Lower lobe of right lung (tissue), 2 donors: Measurements from ENCODE around the gene CLCN5. TPM values are rescaled to one million over a fixed set of nuclear protein-coding genes. Genes with fewer than 3 reads are reported as not detected.

ENCODE experiments used
- ATAC-seq, 2 donors: fragments of 200-7000 bp; cut with Tn5 transposase; one replicate each; pipeline ENCODE4 v1.9.1; 2020 to 2022; ENCODE audit warnings: mild to moderate bottlenecking in 2 of 2, moderate library complexity in 2 of 2
- DNase-seq: peaks from one replicate; pipeline ENCODE4 v3.0.0-alpha.2; 2020
- H3K27ac ChIP-seq: fragments of 200-600 bp; one replicate; pipeline ENCODE4 v1.8.0; 2022
- H3K27me3 ChIP-seq: fragments of 200-600 bp; one replicate; pipeline ENCODE4 v1.8.0; 2022; ENCODE audit warnings: low read depth
- H3K36me3 ChIP-seq: fragments of 200-600 bp; one replicate; pipeline ENCODE4 v1.8.0; 2022; ENCODE audit warnings: mild to moderate bottlenecking
- H3K4me1 ChIP-seq: fragments of 200-600 bp; one replicate; pipeline ENCODE4 v1.8.0; 2022
- H3K4me3 ChIP-seq: fragments of 200-600 bp; one replicate; pipeline ENCODE4 v1.8.0; 2022; ENCODE audit warnings: mild to moderate bottlenecking
- H3K9me3 ChIP-seq: fragments of 200-600 bp; one replicate; pipeline ENCODE4 v1.8.0; 2022
- CTCF ChIP-seq: fragments of 200-600 bp; IDR thresholded peaks from one replicate; pipeline ENCODE4 v1.8.0; 2022; ENCODE audit warnings: antibody characterized with exemption, mild to moderate bottlenecking
- intact Hi-C: fragments of 100-400 bp; cut with DNase I; formaldehyde crosslinking; loops from one replicate; pipeline ENCODE4 v1.11.0; 2022
- total RNA-seq: library from RNA; stranded (reverse); fragmentation: NEBNext Ultra II Directional; extraction: Animal tissue kit (Norgen Biotek cat#: 25700); gene quantifications from one replicate; pipeline ENCODE4 v1.2.1, GENCODE V29; 2021
- donor health status: DM: no; HTN: yes; CAD: no; lungs with severe emphysema.

Gene CLCN5
- total RNA-seq, 1 donor from 2014 or later = 12.9 TPM

GRCh38 chrX:49878834-49879655 lies 43.4 kb upstream of the CLCN5 start, which contains the start of gene USP27X:
USP27X (plus strand) TSS chrX:49879484; CDS start chrX:49880308, 824 bp downstream.
- Histone ChIP-seq H3K4me3 (peak within 1 kb of the TSS; percentile 60), H3K4me1 (peaks cover 20% of the 10 kb centered on the region), H3K27ac (peak within 1 kb of the TSS; percentile 77), H3K36me3 (no peaks in the 10 kb centered on the region), H3K9me3 (no peaks in the 10 kb centered on the region), H3K27me3 (no peaks in the 10 kb centered on the region)
- intact Hi-C loops = no loop called here
- DNase-seq = peak; percentile 82
- TF ChIP-seq CTCF = peak; percentile 45
- peak; percentile 95 to 96 for ATAC-seq

GRCh38 chrX:49879656-49880277 lies 42.6 kb upstream of the CLCN5 start:
- H3K27me3 ChIP-seq = no peaks in the 10 kb centered on the region
- peaks cover 20% of the 10 kb centered on the region for H3K4me1 ChIP-seq
- DNase-seq = no peak
- no peaks in the 10 kb centered on the region for H3K36me3 ChIP-seq
- H3K9me3 ChIP-seq = no peaks in the 10 kb centered on the region
- H3K27ac ChIP-seq = peak overlapping the region; percentile 77
- peak overlapping the region; percentile 60 for H3K4me3 ChIP-seq
- intact Hi-C loops = no loop called here
- ATAC-seq = peak; percentile 32
- TF ChIP-seq CTCF = no peak

- H3K27me3 ChIP-seq = no peaks in the 10 kb centered on the region
- intact Hi-C loops = no loop called here
- TF ChIP-seq CTCF = no peak
- H3K4me3 ChIP-seq = no peak overlapping the region
- H3K36me3 ChIP-seq = no peaks in the 10 kb centered on the region
- DNase-seq = no peak
- H3K27ac ChIP-seq = no peak overlapping the region
- H3K4me1 ChIP-seq = peaks cover 20% of the 10 kb centered on the region
- no peaks in the 10 kb centered on the region for H3K9me3 ChIP-seq
- no peak for ATAC-seq
Measured at GRCh38 chrX:49880668-49881067, 41.7 kb upstream of the CLCN5 start.

- ATAC-seq (peak; percentile 62 to 82), DNase-seq (peak; percentile 73)
- Histone ChIP-seq H3K4me1 (peaks cover 6% of the 10 kb centered on the region), H3K27me3 (no peaks in the 10 kb centered on the region), H3K36me3 (no peaks in the 10 kb centered on the region), H3K27ac (no peak overlapping the region), H3K9me3 (no peaks in the 10 kb centered on the region), H3K4me3 (no peak overlapping the region)
- intact Hi-C loops = no loop called here
- peak; percentile 69 for TF ChIP-seq CTCF
Measured at GRCh38 chrX:49884290-49884862, 38.0 kb upstream of the CLCN5 start.

- Histone ChIP-seq H3K9me3 (no peaks in the 10 kb centered on the region), H3K27ac (no peak overlapping the region), H3K4me3 (no peak overlapping the region), H3K36me3 (no peaks in the 10 kb centered on the region), H3K27me3 (no peaks in the 10 kb centered on the region), H3K4me1 (no peaks in the 10 kb centered on the region)
- DNase-seq (no peak), ATAC-seq (no peak)
- intact Hi-C loops = no loop called here
- no peak for TF ChIP-seq CTCF
Measured at GRCh38 chrX:49892542-49892941, 29.9 kb upstream of the CLCN5 start.
